ENCODE data around the gene GPR65.

The GPR65 gene

GRCh38 chr14:88012495-88012894, 7.6 kb downstream of the GPR65 start:
- no peaks in the 10 kb centered on the region for H3F3A ChIP-seq (ENCODE audit: low read depth)
- peaks cover 50% of the 10 kb centered on the region for H3K4me1 ChIP-seq (ENCODE audit: insufficient read depth, low read length, poor library complexity, severe bottlenecking)
- peak overlapping the region; percentile 8 for H3K4me2 ChIP-seq (ENCODE audit: low read depth, low read length, poor library complexity, severe bottlenecking)
- no peaks in the 10 kb centered on the region for H4K20me1 ChIP-seq (ENCODE audit: insufficient read depth, low read length, poor library complexity, severe bottlenecking)
- peak overlapping the region; percentile 33 for H3K9ac ChIP-seq (ENCODE audit: low read depth, low read length, poor library complexity, severe bottlenecking)
- no peaks in the 10 kb centered on the region for H3K9me2 ChIP-seq (replicated peaks; ENCODE audit: low read depth, low read length)
- H3K4me3 ChIP-seq (ENCODE audit: low read length, poor library complexity, severe bottlenecking) = no peak overlapping the region
- no peaks in the 10 kb centered on the region for H3K36me3 ChIP-seq (ENCODE audit: insufficient read depth, low read length)
- H3K27me3 ChIP-seq (ENCODE audit: insufficient read depth, low read length, poor library complexity, severe bottlenecking) = no peaks in the 10 kb centered on the region
- peaks cover 39% of the 10 kb centered on the region for H3K79me2 ChIP-seq (ENCODE audit: insufficient read depth, low read length)
- H3K9me3 ChIP-seq (ENCODE audit: insufficient read depth, low read depth, low read length) = no peaks in the 10 kb centered on the region
- TF ChIP-seq CTCF (conservative IDR thresholded peaks at IDR 0.05; ENCODE audit: low read length) (no peak), EZH2phosphoT487 (IDR thresholded peaks at IDR 0.05; ENCODE audit: borderline replicate concordance) (no peak)
- H2AFZ ChIP-seq (ENCODE audit: low read length) = no peak overlapping the region

- Histone ChIP-seq H3K9me3 (ENCODE audit: insufficient read depth, low read depth, low read length) (no peaks in the 10 kb centered on the region), H3K9me2 (replicated peaks; ENCODE audit: low read depth, low read length) (no peaks in the 10 kb centered on the region), H3K9ac (ENCODE audit: low read depth, low read length, poor library complexity, severe bottlenecking) (no peak overlapping the region), H3K4me3 (ENCODE audit: low read length, poor library complexity, severe bottlenecking) (no peak overlapping the region), H3K27me3 (ENCODE audit: insufficient read depth, low read length, poor library complexity, severe bottlenecking) (no peaks in the 10 kb centered on the region), H3F3A (ENCODE audit: low read depth) (no peaks in the 10 kb centered on the region), H3K4me2 (ENCODE audit: low read depth, low read length, poor library complexity, severe bottlenecking) (no peak overlapping the region), H4K20me1 (ENCODE audit: insufficient read depth, low read length, poor library complexity, severe bottlenecking) (no peaks in the 10 kb centered on the region), H3K36me3 (ENCODE audit: insufficient read depth, low read length) (no peaks in the 10 kb centered on the region), H3K4me1 (ENCODE audit: insufficient read depth, low read length, poor library complexity, severe bottlenecking) (peaks cover 43% of the 10 kb centered on the region), H3K79me2 (ENCODE audit: insufficient read depth, low read length) (peaks cover 29% of the 10 kb centered on the region), H2AFZ (ENCODE audit: low read length) (no peak overlapping the region)
- no peak for TF ChIP-seq EZH2phosphoT487 (IDR thresholded peaks at IDR 0.05; ENCODE audit: borderline replicate concordance)
- TF ChIP-seq CTCF (conservative IDR thresholded peaks at IDR 0.05; ENCODE audit: low read length) = peak; percentile 93
These were observed 8.9 kb downstream of the GPR65 start for GRCh38 chr14:88013750-88014349.

DNA sequence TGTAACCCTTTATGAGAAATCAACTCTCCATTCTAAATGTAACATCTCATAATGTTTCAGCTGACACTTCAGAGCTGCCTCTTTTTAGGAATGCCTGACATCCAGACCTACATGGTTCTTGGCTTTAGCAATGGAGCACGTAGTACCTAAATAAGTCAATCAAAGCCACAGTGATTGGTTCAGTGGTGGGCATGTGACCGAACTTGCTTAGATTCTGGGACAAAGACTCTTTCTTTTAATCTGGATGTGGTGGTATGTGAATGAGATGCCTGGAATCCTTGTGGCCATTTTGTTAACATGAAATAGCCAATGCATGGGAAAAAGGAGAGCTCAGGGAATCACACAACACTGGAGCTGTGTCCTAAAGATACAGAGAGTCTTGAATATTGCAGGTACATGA, 11.8 kb downstream of the GPR65 start:
- no peak overlapping the region for H3K9ac ChIP-seq (ENCODE audit: low read depth, low read length, poor library complexity, severe bottlenecking)
- H3K27me3 ChIP-seq (ENCODE audit: insufficient read depth, low read length, poor library complexity, severe bottlenecking) = no peaks in the 10 kb centered on the region
- H3K4me2 ChIP-seq (ENCODE audit: low read depth, low read length, poor library complexity, severe bottlenecking) = no peak overlapping the region
- H4K20me1 ChIP-seq (ENCODE audit: insufficient read depth, low read length, poor library complexity, severe bottlenecking) = no peaks in the 10 kb centered on the region
- no peak overlapping the region for H2AFZ ChIP-seq (ENCODE audit: low read length)
- peaks cover 4% of the 10 kb centered on the region; the same call in 1 of the 2 replicates for H3K79me2 ChIP-seq (ENCODE audit: insufficient read depth, low read length)
- H3K9me2 ChIP-seq (replicated peaks; ENCODE audit: low read depth, low read length) = no peaks in the 10 kb centered on the region
- H3K4me3 ChIP-seq (ENCODE audit: low read length, poor library complexity, severe bottlenecking) = no peak overlapping the region
- no peaks in the 10 kb centered on the region for H3F3A ChIP-seq (ENCODE audit: low read depth)
- peaks cover 15% of the 10 kb centered on the region for H3K4me1 ChIP-seq (ENCODE audit: insufficient read depth, low read length, poor library complexity, severe bottlenecking)
- H3K9me3 ChIP-seq (ENCODE audit: insufficient read depth, low read depth, low read length) = no peaks in the 10 kb centered on the region
- H3K36me3 ChIP-seq (ENCODE audit: insufficient read depth, low read length) = no peaks in the 10 kb centered on the region
- TF ChIP-seq EZH2phosphoT487 (IDR thresholded peaks at IDR 0.05; ENCODE audit: borderline replicate concordance) = no peak
- no peak for TF ChIP-seq CTCF (conservative IDR thresholded peaks at IDR 0.05; ENCODE audit: low read length)
